Fibroblast of skin of abdomen (primary cell): Measurements from ENCODE around the gene CFAP298.
"Not testable (repeated sequence)": the region's sequence is repeated elsewhere in the genome, so short reads cannot be mapped to it uniquely, and the experiment has no call there.

Experiments used
- DNase-seq: peaks from one replicate; pipeline ENCODE4 v3.0.0-alpha.2; 2013

Gene CFAP298

DNA sequence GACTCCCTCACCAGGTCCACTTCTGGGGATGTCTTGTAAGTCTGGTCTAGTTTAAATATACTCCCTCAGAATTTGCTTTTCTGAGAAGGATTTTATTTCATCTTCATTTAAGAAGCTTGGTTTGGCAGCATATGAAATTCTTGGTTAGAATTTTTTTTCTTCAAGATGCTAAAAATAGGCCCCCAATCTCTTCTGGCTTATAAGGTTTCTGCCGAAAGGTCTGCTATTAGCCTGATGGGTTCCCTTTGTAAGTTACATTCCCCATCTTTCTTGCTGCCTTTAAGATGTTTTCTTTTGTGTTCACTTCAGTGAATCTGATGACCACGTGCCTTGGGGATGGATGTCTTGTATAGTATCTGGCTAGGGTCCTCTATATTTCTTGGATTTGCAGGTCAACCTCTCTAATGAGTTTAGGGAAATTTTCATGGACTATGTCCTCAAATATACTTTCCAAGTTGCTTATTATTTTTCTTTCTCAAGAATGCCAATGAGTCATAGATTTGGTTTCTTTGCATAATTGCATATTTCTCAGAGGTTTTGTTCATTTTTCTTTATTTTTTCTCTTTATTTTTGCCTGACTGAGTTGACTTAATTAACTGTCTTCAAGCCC lies 46.2 kb downstream of the CFAP298 start:
- DNase-seq: no peak

DNA sequence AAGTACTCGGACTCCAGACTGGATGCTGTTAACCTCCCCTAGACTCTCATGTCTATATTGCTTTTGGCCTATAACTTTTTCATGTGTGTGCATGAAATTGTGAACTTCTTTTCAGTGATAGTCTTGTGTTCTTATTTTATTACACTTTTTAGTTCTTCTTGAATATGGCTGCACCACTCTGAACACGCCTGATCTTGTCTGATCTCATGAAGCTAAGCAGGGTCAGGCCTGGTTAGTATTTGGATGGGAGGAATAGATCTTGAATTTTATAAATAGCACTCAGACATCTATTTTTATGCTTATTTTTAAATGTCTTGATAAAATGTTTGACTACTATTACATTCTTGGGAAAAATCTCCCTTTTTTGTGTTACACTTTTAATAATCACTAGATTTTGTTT lies 49.3 kb downstream of the CFAP298 start:
- no peak for DNase-seq

DNA sequence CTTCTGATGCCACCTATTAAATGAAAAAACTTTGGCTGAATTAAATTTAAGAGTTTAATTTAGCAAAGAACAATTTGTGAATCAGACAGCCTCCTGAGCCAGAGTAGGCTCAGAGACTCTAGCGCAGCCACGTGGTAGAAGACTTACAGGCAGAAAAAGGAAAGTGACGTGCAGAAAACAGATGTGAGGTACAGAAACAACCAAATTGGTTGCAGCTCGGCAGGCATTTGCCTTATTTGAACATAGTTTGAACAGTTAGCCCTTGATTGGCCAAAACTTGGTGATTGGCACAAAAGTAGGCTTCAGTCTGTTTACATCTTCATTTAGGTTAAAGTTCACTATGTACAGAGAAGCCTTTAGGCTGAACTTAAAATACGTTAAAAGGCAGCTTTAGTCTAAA lies 49.8 kb downstream of the CFAP298 start:
- peak; percentile 77 for DNase-seq

DNA sequence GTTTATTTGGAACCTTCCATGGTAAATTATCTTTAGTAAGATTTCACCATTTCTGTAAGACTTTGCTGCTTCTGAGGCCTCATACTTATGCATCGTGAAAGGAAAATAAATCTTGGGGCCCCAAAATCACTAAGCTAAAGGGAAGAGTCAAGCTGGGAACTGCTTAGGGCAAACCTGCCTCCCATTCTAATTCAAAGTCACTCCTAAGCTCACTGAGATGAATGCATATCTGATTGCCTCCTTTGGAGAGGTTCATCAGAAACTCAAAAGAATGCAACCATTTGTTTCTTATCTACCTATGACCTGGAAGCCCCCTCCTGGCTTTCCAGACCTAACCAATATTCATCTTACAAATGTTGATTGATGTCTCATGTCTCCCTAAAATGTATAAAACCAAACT lies 50.7 kb downstream of the CFAP298 start:
- not testable (repeated sequence) for DNase-seq

DNA sequence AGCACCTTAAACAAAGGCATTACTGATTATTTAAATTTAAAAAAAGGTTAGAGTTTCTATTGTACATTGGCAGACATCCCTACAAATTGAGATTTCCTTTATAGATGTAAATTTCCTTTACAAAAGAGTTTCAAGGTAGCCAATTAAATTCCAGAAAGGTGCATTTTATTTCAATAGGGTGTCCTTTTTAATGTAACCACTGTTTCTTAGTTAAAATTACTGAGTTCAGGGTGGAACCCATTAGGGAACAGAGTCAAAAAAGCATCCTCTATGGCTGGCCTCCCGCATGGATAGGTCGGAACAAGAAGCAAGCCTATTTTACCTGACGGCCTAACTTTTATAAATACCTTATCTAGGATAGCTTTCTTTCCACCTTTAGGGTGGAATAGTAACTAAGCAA lies 51.3 kb downstream of the CFAP298 start:
- DNase-seq: no peak

DNA sequence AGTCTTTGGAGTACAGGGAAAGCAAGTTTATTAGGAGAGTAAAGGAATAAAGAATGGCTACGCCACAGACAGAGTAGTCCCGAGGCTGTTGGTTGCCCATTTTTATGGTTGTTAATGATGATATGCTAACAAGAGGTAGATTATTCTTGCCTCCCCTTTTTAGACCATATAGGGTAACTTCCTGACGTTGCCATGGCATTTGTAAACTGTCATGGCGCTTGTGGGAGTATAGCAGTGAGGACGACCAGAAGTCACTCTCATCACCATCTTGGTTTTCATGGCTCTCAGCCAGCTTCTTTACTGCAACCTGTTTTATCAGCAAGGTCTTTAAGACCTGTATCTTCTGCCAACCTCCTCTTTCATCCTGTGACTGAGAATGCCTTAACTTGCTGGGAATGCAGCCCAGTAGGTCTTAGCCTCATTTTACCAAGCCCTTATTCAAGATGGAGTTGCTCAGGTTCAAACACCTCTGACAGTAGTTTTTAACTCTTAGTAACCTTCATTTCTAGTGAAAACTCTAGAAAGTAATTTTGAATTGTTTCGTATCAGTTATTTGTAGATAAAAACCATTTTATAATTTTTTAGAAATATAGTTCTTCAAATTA lies 53.1 kb downstream of the CFAP298 start:
- no peak for DNase-seq

DNA sequence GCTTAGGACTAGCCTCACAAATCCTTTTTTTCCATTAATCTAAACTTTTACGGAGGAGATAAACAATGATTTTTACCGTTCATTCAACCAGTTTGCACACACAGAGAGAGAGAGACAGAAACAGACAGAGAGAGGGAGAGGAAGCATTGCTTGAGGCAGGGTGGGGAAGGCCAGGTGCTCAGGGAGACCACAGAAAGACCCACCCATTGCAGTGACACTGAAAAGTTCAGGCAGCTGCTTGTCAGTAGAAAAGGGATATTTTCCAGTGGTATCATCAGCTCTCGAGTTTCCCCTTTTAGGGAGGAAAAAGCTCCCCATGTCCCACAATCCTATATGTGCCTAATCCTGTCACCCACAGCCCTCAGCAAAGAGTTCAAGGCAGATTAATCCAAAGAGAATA lies 54.1 kb downstream of the CFAP298 start:
- DNase-seq: no peak

DNA sequence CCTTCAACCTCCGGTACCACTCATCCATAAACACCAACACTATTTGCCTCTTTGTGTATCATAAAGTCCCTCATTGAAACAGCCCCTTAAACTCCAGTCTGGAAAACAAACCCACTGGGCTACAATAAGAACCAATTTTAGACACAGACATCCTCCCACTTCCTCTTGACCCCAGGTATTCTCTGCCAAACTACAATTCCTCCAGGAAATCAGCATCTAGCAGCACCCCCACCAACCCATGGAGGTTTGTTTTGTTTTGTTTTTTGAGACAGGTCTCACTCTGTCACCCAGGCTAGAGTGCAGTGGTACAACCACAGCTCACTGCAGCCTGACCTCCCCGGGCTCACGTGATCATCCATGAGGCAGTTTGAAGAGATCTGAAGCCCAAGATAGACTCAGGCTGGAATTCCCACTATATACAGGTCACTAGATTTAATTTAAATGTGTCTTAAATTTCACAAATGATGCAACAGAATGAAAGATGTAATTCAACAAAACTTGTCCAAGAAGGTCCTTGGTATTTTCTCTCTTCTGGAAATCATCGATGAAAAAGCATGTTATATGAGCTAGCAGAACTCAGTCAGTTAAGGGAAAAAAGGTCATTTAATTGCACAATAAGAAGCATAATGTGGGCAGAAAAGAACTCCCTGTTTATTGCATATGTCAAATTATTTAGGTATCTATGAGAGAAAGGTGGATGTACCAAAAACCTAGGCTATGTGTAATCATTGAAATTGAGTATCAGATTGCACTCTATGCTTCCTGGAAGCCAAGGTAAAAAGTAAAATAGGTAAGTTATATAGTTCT lies 57.1 kb downstream of the CFAP298 start:
- DNase-seq: peak; percentile 38

DNA sequence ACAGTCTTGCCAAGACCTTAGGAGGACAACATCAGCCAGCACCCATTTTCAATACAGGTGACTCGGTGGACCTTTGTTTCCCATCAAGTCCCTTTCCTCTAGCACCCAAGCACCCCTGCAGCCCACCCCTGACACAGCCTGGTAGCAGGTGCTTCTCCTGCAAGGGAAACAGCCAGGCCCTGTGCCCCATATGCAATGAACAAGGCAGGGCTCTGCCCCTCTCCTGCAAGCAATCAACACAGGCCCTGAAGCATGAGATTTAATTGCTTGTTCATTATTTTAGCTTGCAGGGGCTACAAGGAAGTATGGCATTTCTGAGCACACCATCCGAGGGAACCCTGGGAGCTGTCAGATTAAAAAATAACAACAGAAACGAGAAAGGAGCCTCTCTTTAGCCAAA lies 62.3 kb downstream of the CFAP298 start:
- no peak for DNase-seq

DNA sequence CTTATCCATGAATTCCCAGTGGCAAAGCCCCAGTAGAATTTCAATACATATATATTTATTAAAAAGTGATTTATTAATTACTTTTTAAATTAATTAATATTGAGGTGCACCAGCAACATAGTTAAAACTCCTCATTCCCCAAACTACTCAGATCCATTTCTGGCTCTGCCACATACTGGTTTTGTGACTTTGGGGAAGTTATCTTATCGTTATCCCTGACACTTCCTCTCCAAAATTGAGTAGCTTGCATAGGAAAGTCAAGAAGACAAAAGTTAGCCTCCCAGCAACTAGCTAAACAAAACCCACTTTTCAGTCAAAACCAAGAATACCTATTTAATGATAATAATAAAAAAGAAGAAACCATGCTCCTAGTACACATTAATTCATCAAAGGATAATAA lies 62.7 kb downstream of the CFAP298 start:
- no peak for DNase-seq
